Astrocyte (in vitro differentiated cells and primary cell): ENCODE results near the gene RFC2. TPM values are rescaled to one million over a fixed set of nuclear protein-coding genes. Genes with fewer than 3 reads are reported as not detected.
"Not testable (repeated sequence)": the region's sequence is repeated elsewhere in the genome, so short reads cannot be mapped to it uniquely, and the experiment has no call there.

Experiments
- DNase-seq: peaks from one replicate; pipeline ENCODE4 v3.0.0-alpha.2; 2010; ENCODE audit warnings: low read depth
- FAIRE-seq: peaks from 2 replicates; lab custom pipeline; 2011; peaks lifted over from hg19 to GRCh38; lab: Jason Lieb, UNC
- H2AFZ ChIP-seq: 2 replicates; pipeline ENCODE4 v1.6.0; 2012; ENCODE audit warnings: low read depth, low read length, inconsistent platforms
- H3K27ac ChIP-seq: 2 replicates; pipeline ENCODE4 v1.5.1; 2011; ENCODE audit warnings: low read depth, low read length, inconsistent platforms
- H3K27me3 ChIP-seq: 2 replicates; pipeline ENCODE4 v1.6.0; 2011; ENCODE audit warnings: low read length, inconsistent platforms; ENCODE audit not compliant: insufficient read depth
- H3K36me3 ChIP-seq: 2 replicates; pipeline ENCODE4 v1.5.1; 2011; ENCODE audit warnings: low read length, inconsistent platforms; ENCODE audit not compliant: insufficient read depth
- H3K4me1 ChIP-seq: 2 replicates; pipeline ENCODE4 v1.5.1; 2011; ENCODE audit warnings: low read length, inconsistent platforms; ENCODE audit not compliant: insufficient read depth
- H3K4me2 ChIP-seq: 2 replicates; pipeline ENCODE4 v1.6.0; 2012; ENCODE audit warnings: low read length, inconsistent platforms
- H3K4me3 ChIP-seq: 2 replicates; pipeline ENCODE4 v1.5.1; 2011; ENCODE audit warnings: low read depth, mild to moderate bottlenecking, low read length, inconsistent platforms; ENCODE audit not compliant: insufficient read depth
- H3K79me2 ChIP-seq: 2 replicates; pipeline ENCODE4 v1.6.0; 2012; ENCODE audit warnings: mild to moderate bottlenecking, low read length, inconsistent platforms; ENCODE audit not compliant: insufficient read depth
- H3K9ac ChIP-seq: 2 replicates; pipeline ENCODE4 v1.6.0; 2012; ENCODE audit warnings: mild to moderate bottlenecking, low read length, inconsistent platforms
- H3K9me3 ChIP-seq: 2 replicates; pipeline ENCODE4 v1.5.1; 2012; ENCODE audit warnings: low read depth, mild to moderate bottlenecking, low read length, inconsistent platforms; ENCODE audit not compliant: insufficient read depth
- H4K20me1 ChIP-seq: 2 replicates; pipeline ENCODE4 v1.6.0; 2012; ENCODE audit warnings: low read length, inconsistent platforms; ENCODE audit not compliant: insufficient read depth
- H3K27ac Mint-ChIP-seq: one replicate; pipeline ENCODE4 v1.8.0; 2021; ENCODE audit warnings: mild to moderate bottlenecking, mixed read lengths; ENCODE audit not compliant: unreplicated experiment
- H3K27me3 Mint-ChIP-seq: one replicate; pipeline ENCODE4 v1.8.0; 2021; ENCODE audit warnings: low read depth, mixed read lengths; ENCODE audit not compliant: unreplicated experiment
- H3K36me3 Mint-ChIP-seq: one replicate; pipeline ENCODE4 v1.8.0; 2021; ENCODE audit warnings: low read depth, mixed read lengths; ENCODE audit not compliant: unreplicated experiment
- H3K4me1 Mint-ChIP-seq: one replicate; pipeline ENCODE4 v1.8.0; 2021; ENCODE audit warnings: low read depth, mixed read lengths; ENCODE audit not compliant: unreplicated experiment
- H3K4me3 Mint-ChIP-seq: one replicate; pipeline ENCODE4 v1.8.0; 2021; ENCODE audit warnings: mild to moderate bottlenecking, moderate library complexity, mixed read lengths; ENCODE audit not compliant: unreplicated experiment
- H3K9me3 Mint-ChIP-seq: one replicate; pipeline ENCODE4 v1.8.0; 2021; ENCODE audit warnings: mild to moderate bottlenecking, mixed read lengths; ENCODE audit not compliant: unreplicated experiment
- EZH2 ChIP-seq: IDR thresholded peaks from 2 replicates; pipeline ENCODE4 v1.6.1; 2012; ENCODE audit warnings: mild to moderate bottlenecking, low read length, inconsistent platforms; ENCODE audit not compliant: insufficient read depth
- total RNA-seq: library from RNA; stranded (reverse); gene quantifications from 2 replicates; pipeline ENCODE4 v1.2.1, GENCODE V29; 2021
- TF ChIP-seq, protein P1 (sequence below): IDR thresholded peaks from 2 replicates; pipeline ENCODE4 v1.5.1; 2011; ENCODE audit warnings: low read depth, mild to moderate bottlenecking, inconsistent platforms, low read length, moderate library complexity; ENCODE audit not compliant: insufficient read depth

Gene RFC2
- total RNA-seq, 1 donor from 2014 or later = 12.3 TPM

- no peaks in the 10 kb centered on the region for H3K9me3 Mint-ChIP-seq
- Histone ChIP-seq H3K27ac (peak overlapping the region; percentile 94), H3K27me3 (no peaks in the 10 kb centered on the region), H2AFZ (peak overlapping the region; percentile 88), H3K4me2 (peak overlapping the region; percentile 82), H3K79me2 (peaks cover 20% of the 10 kb centered on the region), H4K20me1 (no peaks in the 10 kb centered on the region), H3K4me3 (peak overlapping the region; percentile 89), H3K9me3 (no peaks in the 10 kb centered on the region), H3K9ac (peak overlapping the region; percentile 96), H3K36me3 (peaks cover 11% of the 10 kb centered on the region), H3K4me1 (peaks cover 22% of the 10 kb centered on the region)
- peak overlapping the region; percentile 84 for H3K27ac Mint-ChIP-seq
- H3K36me3 Mint-ChIP-seq = peaks cover 8% of the 10 kb centered on the region
- DNase-seq = no peak
- FAIRE-seq = no peak
- H3K27me3 Mint-ChIP-seq = no peaks in the 10 kb centered on the region
- TF ChIP-seq, protein P1, sequence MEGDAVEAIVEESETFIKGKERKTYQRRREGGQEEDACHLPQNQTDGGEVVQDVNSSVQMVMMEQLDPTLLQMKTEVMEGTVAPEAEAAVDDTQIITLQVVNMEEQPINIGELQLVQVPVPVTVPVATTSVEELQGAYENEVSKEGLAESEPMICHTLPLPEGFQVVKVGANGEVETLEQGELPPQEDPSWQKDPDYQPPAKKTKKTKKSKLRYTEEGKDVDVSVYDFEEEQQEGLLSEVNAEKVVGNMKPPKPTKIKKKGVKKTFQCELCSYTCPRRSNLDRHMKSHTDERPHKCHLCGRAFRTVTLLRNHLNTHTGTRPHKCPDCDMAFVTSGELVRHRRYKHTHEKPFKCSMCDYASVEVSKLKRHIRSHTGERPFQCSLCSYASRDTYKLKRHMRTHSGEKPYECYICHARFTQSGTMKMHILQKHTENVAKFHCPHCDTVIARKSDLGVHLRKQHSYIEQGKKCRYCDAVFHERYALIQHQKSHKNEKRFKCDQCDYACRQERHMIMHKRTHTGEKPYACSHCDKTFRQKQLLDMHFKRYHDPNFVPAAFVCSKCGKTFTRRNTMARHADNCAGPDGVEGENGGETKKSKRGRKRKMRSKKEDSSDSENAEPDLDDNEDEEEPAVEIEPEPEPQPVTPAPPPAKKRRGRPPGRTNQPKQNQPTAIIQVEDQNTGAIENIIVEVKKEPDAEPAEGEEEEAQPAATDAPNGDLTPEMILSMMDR = no peak
- TF ChIP-seq EZH2 = no peak
- peak overlapping the region; percentile 98 for H3K4me3 Mint-ChIP-seq
- peaks cover 10% of the 10 kb centered on the region for H3K4me1 Mint-ChIP-seq
Observed at GRCh38 chr7:74253835-74254128, 417 bp downstream of the RFC2 start.

DNA sequence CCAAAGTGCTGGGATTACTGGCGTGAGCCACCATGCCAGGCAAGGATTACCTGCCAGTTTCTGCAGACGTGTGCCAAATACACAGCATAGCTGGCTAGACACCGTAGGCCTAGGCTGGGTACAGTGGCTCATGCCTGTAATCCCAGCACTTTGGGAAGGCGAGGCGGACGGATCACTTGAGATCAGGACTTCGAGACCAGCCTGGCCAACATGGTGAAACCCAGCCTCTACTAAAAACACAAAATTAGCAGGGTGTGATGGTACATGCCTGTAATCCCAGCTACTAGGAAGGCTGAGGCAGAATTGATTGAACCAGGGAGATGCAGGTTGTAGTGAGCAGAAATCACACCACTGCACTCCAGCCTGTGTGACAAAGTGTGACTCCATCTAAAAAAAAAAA, 868 bp downstream of the RFC2 start:
- TF ChIP-seq EZH2 = no peak
- TF ChIP-seq, protein P1 = no peak
- no peaks in the 10 kb centered on the region for H4K20me1 ChIP-seq
- H3K36me3 Mint-ChIP-seq = peaks cover 8% of the 10 kb centered on the region
- FAIRE-seq (no peak), DNase-seq (no peak)
- H3K27me3 Mint-ChIP-seq = no peaks in the 10 kb centered on the region
- H3K9ac ChIP-seq = peak overlapping the region; percentile 96
- H3K4me3 Mint-ChIP-seq = peak overlapping the region; percentile 98
- no peak overlapping the region for H2AFZ ChIP-seq
- no peak overlapping the region for H3K27ac Mint-ChIP-seq
- peaks cover 22% of the 10 kb centered on the region for H3K4me1 ChIP-seq
- no peaks in the 10 kb centered on the region for H3K9me3 ChIP-seq
- H3K79me2 ChIP-seq = peaks cover 20% of the 10 kb centered on the region
- no peaks in the 10 kb centered on the region for H3K27me3 ChIP-seq
- peak overlapping the region; percentile 82 for H3K4me2 ChIP-seq
- peaks cover 10% of the 10 kb centered on the region for H3K4me1 Mint-ChIP-seq
- H3K4me3 ChIP-seq = peak overlapping the region; percentile 89
- H3K27ac ChIP-seq = peak overlapping the region; percentile 94
- no peaks in the 10 kb centered on the region for H3K9me3 Mint-ChIP-seq
- peaks cover 13% of the 10 kb centered on the region for H3K36me3 ChIP-seq

- H3K9me3 Mint-ChIP-seq = no peaks in the 10 kb centered on the region
- Histone ChIP-seq H2AFZ (no peak overlapping the region), H4K20me1 (no peaks in the 10 kb centered on the region), H3K4me2 (peak overlapping the region; percentile 82), H3K27ac (no peak overlapping the region), H3K27me3 (no peaks in the 10 kb centered on the region), H3K79me2 (peaks cover 20% of the 10 kb centered on the region), H3K36me3 (peaks cover 13% of the 10 kb centered on the region), H3K4me3 (peak overlapping the region; percentile 89), H3K9me3 (no peaks in the 10 kb centered on the region), H3K4me1 (peaks cover 22% of the 10 kb centered on the region), H3K9ac (peak overlapping the region; percentile 96)
- FAIRE-seq = no peak
- H3K4me3 Mint-ChIP-seq = peak overlapping the region; percentile 27
- TF ChIP-seq EZH2 = no peak
- TF ChIP-seq, protein P1 = no peak
- no peak overlapping the region for H3K27ac Mint-ChIP-seq
- peaks cover 10% of the 10 kb centered on the region for H3K4me1 Mint-ChIP-seq
- H3K27me3 Mint-ChIP-seq = no peaks in the 10 kb centered on the region
- DNase-seq = no peak
- peaks cover 8% of the 10 kb centered on the region for H3K36me3 Mint-ChIP-seq
Observed at GRCh38 chr7:74252893-74253292, 1.3 kb downstream of the RFC2 start.

DNA sequence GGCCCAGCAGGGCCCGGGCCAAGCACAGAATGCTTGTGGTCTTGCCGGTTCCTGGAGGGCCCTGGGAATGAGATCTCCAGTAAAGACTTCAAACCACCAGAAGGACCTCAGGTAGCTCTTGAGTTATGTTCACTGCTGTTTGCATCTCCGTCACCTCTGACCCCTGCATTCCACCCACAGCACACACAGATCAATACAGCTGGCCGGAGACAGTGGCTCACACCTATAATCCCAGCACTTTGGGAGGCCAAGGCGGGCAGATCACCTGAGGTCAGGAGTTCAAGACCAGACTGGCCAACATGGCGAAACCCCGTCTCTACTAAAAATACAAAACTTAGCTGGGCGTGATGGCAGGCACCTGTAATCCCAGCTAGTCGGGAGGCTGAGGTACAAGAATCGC, 5.1 kb downstream of the RFC2 start:
- not testable (repeated sequence) for H3K4me1 ChIP-seq, H3K9me3 Mint-ChIP-seq, H3K27me3 Mint-ChIP-seq, H3K27ac ChIP-seq, DNase-seq, H3K27ac Mint-ChIP-seq, H4K20me1 ChIP-seq, H3K36me3 Mint-ChIP-seq, H2AFZ ChIP-seq, H3K4me3 ChIP-seq, H3K4me3 Mint-ChIP-seq, H3K27me3 ChIP-seq, H3K9ac ChIP-seq, H3K9me3 ChIP-seq, H3K4me2 ChIP-seq, H3K4me1 Mint-ChIP-seq, FAIRE-seq
- Histone ChIP-seq H3K36me3 (peaks cover 13% of the 10 kb centered on the region), H3K79me2 (peaks cover 19% of the 10 kb centered on the region)
